Right ventricle myocardium inferior (tissue), 1 donor: Measurements from ENCODE around the gene GORASP1. TPM values are rescaled to one million over a fixed set of nuclear protein-coding genes. Genes with fewer than 3 reads are reported as not detected.

Experiments
- ATAC-seq: fragments of 200-7000 bp; cut with Tn5 transposase; one replicate; pipeline ENCODE4 v1.9.1; 2020; ENCODE audit warnings: mild to moderate bottlenecking, moderate library complexity
- DNase-seq: peaks from one replicate; pipeline ENCODE4 v3.0.0; 2021; ENCODE audit errors: missing footprints
- intact Hi-C: fragments of 100-400 bp; cut with DNase I; formaldehyde crosslinking; loops from one replicate; pipeline ENCODE4 v1.11.0; 2022
- total RNA-seq: library from RNA; stranded (reverse); fragmentation: NEBNext Ultra II Directional; extraction: Animal tissue kit (Norgen Biotek cat#: 25700); gene quantifications from one replicate; pipeline ENCODE4 v1.2.1, GENCODE V29; 2021
- donor health status: DM: no; HTN: yes; CAD: no; lungs with severe emphysema.

The GORASP1 gene
- total RNA-seq, 1 donor from 2014 or later: 45.6 TPM

- ATAC-seq: no peak
- intact Hi-C loops: loop anchor here (5.0 kb wide), 1 partner anchor 179 kb away; no protein-coding TSS in a partner anchor
Measured at GRCh38 chr3:39108200-39108710, 828 bp upstream of the GORASP1 start.

GRCh38 chr3:39106851-39107387, 508 bp downstream of the GORASP1 start:
- DNase-seq: peak; percentile 81
- intact Hi-C loops: loop anchor here (2.0 to 5.0 kb wide), 2 partner anchors 74 to 180 kb away; no protein-coding TSS in a partner anchor
- ATAC-seq: peak; percentile 47

More at GRCh38 chr3:39108200-39108710, 828 bp upstream of the GORASP1 start:
- DNase-seq: no peak

DNA sequence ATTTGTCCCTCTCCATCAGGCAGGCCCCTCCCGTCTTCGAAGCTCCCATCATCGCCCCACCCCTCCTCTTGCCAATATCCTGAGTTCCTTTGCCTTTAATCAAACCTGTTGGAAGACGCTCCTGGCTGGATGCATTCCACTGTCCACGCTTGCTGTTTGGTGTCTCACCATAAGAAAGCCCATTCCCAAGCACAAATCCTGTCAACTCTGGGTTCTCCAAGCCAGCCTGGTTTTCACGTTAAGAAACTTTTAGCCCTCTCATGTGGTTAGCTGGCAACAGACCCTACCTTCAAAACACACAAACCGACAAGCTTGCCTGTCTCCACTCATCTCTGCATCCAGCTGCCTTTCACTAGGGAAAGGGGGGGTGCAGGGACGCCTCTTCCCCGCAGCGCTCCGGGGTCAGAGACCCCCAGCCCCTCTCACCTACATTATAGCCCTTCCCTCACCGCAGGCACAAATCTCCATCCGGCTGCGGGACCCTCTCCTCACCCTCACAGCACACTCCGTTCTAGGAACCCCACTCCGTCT, 1.1 kb downstream of the GORASP1 start:
- intact Hi-C loops: loop anchor here (2.0 to 5.0 kb wide), 2 partner anchors 74 to 181 kb away; no protein-coding TSS in a partner anchor
- ATAC-seq: no peak
- DNase-seq: no peak

DNA sequence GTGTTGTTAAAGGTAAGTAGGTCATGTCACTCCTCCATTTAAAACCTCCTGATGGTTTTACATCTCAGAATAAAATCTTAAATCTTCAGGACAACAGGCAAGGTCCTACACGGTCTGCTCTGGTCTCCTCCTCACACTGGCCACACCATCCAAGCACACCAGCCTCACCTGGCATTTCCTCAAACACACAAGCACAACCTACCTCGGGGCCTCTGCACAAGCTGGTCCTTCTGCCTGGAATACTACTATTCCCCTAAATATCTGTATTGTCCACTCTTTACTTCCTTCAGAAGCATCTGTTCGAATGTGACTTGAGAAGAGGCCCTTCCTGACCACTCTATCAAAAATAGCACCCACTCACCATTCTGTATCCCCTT, 1.8 kb downstream of the GORASP1 start:
- intact Hi-C loops: loop anchor here (2.0 to 5.0 kb wide), 2 partner anchors 75 to 182 kb away; no protein-coding TSS in a partner anchor
- ATAC-seq: no peak
- DNase-seq: no peak

- ATAC-seq (no peak), DNase-seq (no peak)
- intact Hi-C loops: loop anchor here (5.0 kb wide), 1 partner anchor 182 kb away; no protein-coding TSS in a partner anchor
Measured at GRCh38 chr3:39104961-39105686, 2.3 kb downstream of the GORASP1 start.

GRCh38 chr3:39103791-39104552, 3.5 kb downstream of the GORASP1 start:
- no peak for ATAC-seq
- intact Hi-C loops: no loop called here

DNA sequence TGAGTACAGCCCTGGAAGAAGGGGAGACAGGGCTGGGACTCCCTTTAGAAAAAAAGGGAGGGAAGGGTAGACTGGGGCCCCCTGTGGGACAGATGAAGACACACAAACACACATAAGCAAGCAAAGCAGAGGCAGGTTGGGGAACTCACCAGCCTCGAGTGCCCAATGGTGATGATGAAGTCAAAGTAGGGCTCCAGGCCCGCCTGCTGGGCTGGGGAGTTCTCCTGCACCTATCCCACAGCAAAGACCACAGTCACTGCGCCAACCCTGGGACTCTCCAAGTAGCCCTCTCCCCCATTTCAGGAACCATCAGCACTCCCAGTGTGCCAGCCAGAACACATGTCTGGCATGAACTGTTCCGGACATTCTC, 4.1 kb downstream of the GORASP1 start:
- intact Hi-C loops: no loop called here
- no peak for ATAC-seq

More at GRCh38 chr3:39103791-39104552, 3.5 kb downstream of the GORASP1 start:
- DNase-seq: no peak

GRCh38 chr3:39102504-39103323, 4.7 kb downstream of the GORASP1 start:
- no peak for ATAC-seq
- intact Hi-C loops: no loop called here
- no peak for DNase-seq

More for the DNA sequence above, 4.1 kb downstream of the GORASP1 start:
- no peak for DNase-seq

- DNase-seq (no peak), ATAC-seq (no peak)
- intact Hi-C loops: no loop called here
Measured at GRCh38 chr3:39101022-39101689, 6.3 kb downstream of the GORASP1 start.

- intact Hi-C loops: no loop called here
- DNase-seq (no peak), ATAC-seq (no peak)
Measured at GRCh38 chr3:39100500-39100886, 6.9 kb downstream of the GORASP1 start.

DNA sequence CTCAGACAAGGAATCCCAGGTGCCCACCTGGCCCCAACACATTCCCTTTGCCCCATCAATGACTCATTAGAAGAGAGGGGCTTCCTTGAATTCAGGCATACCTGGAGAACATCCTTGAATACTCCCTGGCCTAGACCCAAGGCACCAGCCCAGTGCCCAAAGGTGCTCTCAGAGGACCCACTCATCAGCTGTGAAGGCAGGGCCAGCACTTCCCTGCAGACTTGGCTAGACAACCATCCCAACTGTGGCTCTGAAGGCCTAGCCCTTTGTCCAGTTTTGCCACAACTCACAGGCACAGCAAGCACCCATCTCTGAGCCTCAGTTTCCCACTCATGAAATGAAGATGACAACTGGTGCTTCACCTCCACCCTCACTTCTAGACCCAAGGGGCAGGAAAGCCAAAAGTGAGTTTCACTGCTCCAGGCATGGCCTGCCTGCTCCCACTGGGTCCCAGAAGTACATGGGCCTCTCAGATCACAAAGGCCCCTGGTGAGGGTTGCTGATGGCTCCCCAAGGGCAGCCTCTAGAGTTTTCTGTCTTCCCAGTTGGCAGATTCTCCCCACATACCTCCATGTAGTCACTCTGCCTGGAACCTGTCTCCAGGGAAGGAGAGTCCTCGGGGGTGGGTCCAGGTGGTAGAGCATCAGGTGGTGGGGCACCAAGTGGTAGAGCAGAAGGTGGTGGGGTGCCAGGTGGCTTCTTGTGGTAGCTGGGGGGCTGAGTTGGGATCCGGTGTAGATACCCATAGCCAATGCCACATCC, 7.5 kb downstream of the GORASP1 start:
- ATAC-seq: no peak
- DNase-seq: no peak
- intact Hi-C loops: no loop called here

DNA sequence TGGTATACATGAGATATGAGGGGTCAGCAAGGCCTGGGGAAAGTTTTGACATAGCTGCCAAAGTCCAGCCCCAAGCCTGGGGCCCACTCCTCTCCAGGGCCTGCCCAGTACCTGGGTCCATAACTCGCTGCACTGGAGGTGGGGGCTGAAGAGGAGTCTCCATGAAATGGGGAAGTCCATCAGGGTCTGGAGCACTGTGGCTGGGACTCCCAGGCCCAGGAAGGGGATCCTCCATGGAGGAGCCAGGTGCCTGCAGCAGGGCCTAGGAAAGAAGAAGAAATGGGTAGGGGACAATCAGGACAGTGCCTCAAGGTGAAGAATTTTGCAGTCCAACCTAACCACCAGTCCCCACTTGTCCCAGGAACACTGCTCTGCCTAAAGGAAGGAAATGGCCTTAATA, 8.2 kb downstream of the GORASP1 start:
- no peak for ATAC-seq
- no peak for DNase-seq
- intact Hi-C loops: no loop called here

DNA sequence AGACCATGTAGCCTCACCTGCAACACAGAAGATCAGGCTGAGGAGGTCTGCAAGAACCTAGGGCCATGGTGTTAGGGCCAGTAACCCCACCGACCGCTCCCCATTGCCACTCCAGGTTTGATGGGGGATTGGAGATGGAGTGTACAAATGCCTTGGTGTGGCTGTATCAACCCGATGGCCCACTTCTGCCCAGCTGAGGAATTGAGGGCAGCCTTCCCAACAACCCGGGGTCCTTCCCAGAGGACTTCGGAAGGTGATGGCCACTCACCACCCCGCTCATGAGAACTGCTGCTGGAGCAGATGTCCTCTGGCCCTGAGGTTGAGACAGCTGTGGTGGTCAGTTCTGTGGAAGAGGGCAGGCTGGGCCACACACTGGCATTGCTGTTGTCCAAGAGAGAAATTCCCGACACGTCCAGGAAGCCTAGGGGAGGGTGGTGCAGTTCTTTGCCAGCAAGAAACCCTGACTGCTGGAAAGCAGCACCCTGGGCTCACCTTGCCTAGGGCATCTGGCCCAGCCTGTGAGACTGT, 8.9 kb downstream of the GORASP1 start:
- intact Hi-C loops: no loop called here
- ATAC-seq: no peak
- no peak for DNase-seq

DNA sequence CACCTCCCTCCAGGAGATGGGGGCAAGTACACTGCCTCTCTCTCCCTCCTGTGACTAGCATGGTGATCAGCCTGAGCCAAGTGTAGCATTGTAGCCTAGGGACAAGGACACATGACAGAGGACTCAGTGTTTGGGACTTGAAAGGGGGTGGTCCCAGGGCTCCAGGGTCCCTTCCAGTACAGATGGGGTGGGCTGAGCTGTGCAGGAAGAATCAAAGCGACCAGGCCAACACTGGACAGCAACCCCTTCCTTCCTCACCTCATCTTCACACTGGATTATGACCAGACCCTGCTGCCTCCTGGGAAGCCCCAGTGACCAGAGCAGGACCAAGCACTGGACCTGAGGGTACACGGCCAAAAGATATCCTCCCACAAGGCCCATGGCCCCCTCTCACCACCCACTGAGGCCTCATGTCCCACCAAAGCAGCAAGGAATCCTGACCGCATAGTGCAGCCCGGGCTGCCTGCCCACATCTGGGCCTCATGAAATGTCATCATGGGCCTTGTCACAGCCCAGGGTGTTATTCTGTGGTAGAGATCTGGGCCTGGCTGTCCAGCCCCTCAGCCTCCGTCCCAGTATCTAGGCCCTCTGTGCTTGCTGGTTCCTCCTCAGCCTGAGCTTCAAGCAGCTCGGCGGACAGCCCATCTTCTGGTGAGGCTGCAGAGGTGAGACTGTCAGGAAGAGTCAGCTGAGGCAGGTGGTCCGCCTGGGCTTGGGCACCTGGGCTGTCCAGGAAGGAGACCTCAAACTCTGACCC, 9.5 kb downstream of the GORASP1 start:
- intact Hi-C loops: no loop called here
- ATAC-seq: no peak
- no peak for DNase-seq

DNA sequence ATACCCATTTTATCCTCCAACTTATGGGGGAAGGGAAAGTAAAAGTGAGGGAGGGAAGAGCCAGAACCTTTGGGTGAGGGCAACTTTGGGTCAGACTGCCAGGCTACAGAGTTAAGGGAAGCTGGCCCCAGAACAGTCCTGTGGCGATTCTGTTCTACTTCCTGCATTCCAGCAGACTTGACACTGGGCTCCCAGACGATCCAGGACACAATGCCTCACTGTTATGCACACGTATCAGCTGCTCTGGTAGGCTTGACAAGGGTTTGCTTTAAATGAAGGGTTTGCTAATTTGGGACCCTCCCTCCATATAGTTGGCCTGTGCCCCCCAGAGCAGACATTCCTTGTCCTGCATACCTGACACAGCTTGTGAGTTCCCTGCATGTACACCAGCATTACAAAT, 10.7 kb downstream of the GORASP1 start:
- intact Hi-C loops: no loop called here
- ATAC-seq: peak; percentile 67
- no peak for DNase-seq

- intact Hi-C loops: no loop called here
- ATAC-seq: no peak
- DNase-seq: no peak
Measured at GRCh38 chr3:39095778-39096177, 11.6 kb downstream of the GORASP1 start.
